Liver (tissue), 9 donors: ENCODE measurements around the gene TRAFD1. TPM values are rescaled to one million over a fixed set of nuclear protein-coding genes. Genes with fewer than 3 reads are reported as not detected.

ENCODE experiments used
- DNase-seq: peaks from one replicate; pipeline ENCODE4 v3.0.0-alpha.2; 2017; ENCODE audit warnings: low spot score
- H3K27ac ChIP-seq, 2 donors: one replicate each; pipeline ENCODE4 v1.7.0; 2013; ENCODE audit warnings: inconsistent platforms in 2 of 2, low read length in 2 of 2, control low read depth in 1 of 2, low read depth in 1 of 2, mild to moderate bottlenecking in 1 of 2
- H3K27me3 ChIP-seq, 4 donors: one replicate each; pipeline versions ENCODE4 v1.6.1 to v1.7.0; 2013; ENCODE audit warnings: low read length in 3 of 4, inconsistent platforms in 1 of 4, mild to moderate bottlenecking in 1 of 4, moderate library complexity in 1 of 4; ENCODE audit not compliant: control insufficient read depth in 4 of 4, insufficient read depth in 4 of 4
- H3K36me3 ChIP-seq, 4 donors: one replicate each; pipeline versions ENCODE4 v1.6.1 to v1.7.0; 2013; ENCODE audit warnings: low read length in 3 of 4, mild to moderate bottlenecking in 3 of 4, low read depth in 1 of 4, moderate library complexity in 1 of 4; ENCODE audit not compliant: control insufficient read depth in 4 of 4, insufficient read depth in 3 of 4
- H3K4me1 ChIP-seq, 4 donors: one replicate each; pipeline versions ENCODE4 v1.6.1 to v1.7.0; 2013; ENCODE audit warnings: low read length in 3 of 4, mild to moderate bottlenecking in 3 of 4, moderate library complexity in 1 of 4; ENCODE audit not compliant: control insufficient read depth in 4 of 4, insufficient read depth in 4 of 4
- H3K4me3 ChIP-seq, 3 donors: one replicate each; pipeline versions ENCODE4 v1.6.1 to v1.7.0; 2013; ENCODE audit warnings: low read length in 3 of 3, control low read depth in 1 of 3, low read depth in 1 of 3, mild to moderate bottlenecking in 1 of 3
- H3K9ac ChIP-seq, 2 donors: one replicate each; pipeline ENCODE4 v1.7.0; 2013; ENCODE audit warnings: low read length in 2 of 2, mild to moderate bottlenecking in 2 of 2, moderate library complexity in 2 of 2, control low read depth in 1 of 2, low read depth in 1 of 2
- H3K9me3 ChIP-seq, 4 donors: one replicate each; pipeline versions ENCODE4 v1.6.1 to v1.7.0; 2013; ENCODE audit warnings: low read length in 3 of 4; ENCODE audit not compliant: control insufficient read depth in 4 of 4
- ATF3 ChIP-seq: IDR thresholded peaks from 2 replicates; pipeline ENCODE4 v1.6.1; 2016; ENCODE audit warnings: antibody characterized with exemption
- FOXA1 ChIP-seq: IDR thresholded peaks from 2 replicates; pipeline ENCODE4 v1.6.1; 2016; ENCODE audit warnings: antibody characterized with exemption
- FOXA2 ChIP-seq: IDR thresholded peaks from 2 replicates; pipeline ENCODE4 v1.6.1; 2016; ENCODE audit warnings: antibody characterized with exemption
- GABPA ChIP-seq, 2 donors: IDR thresholded peaks in 1 of 2; conservative IDR thresholded peaks in 1 of 2; 2 replicates each; pipeline ENCODE4 v1.6.1; 2016; ENCODE audit warnings: antibody characterized with exemption in 2 of 2, mild to moderate bottlenecking in 1 of 2, moderate library complexity in 1 of 2
- HNF4A ChIP-seq, 2 donors: conservative IDR thresholded peaks; 2 replicates each; pipeline ENCODE4 v1.6.1; 2016; ENCODE audit warnings: antibody characterized with exemption in 2 of 2, mild to moderate bottlenecking in 2 of 2
- HNF4G ChIP-seq: IDR thresholded peaks from 2 replicates; pipeline ENCODE4 v1.6.1; 2016; ENCODE audit warnings: antibody characterized with exemption
- JUND ChIP-seq, 2 donors: IDR thresholded peaks; 2 replicates each; pipeline ENCODE4 v1.6.1; 2016; ENCODE audit warnings: antibody characterized with exemption in 2 of 2
- MAX ChIP-seq: IDR thresholded peaks from 2 replicates; pipeline ENCODE4 v1.6.1; 2016; ENCODE audit warnings: antibody characterized with exemption
- NR2F2 ChIP-seq: IDR thresholded peaks from 2 replicates; pipeline ENCODE4 v1.6.1; 2016; ENCODE audit warnings: antibody characterized with exemption
- RAD21 ChIP-seq, 2 donors: IDR thresholded peaks; 2 replicates each; pipeline ENCODE4 v1.6.1; 2016; ENCODE audit warnings: antibody characterized with exemption in 2 of 2, mild to moderate bottlenecking in 2 of 2
- REST ChIP-seq: IDR thresholded peaks from 2 replicates; pipeline ENCODE4 v1.6.1; 2016; ENCODE audit warnings: antibody characterized with exemption, mild to moderate bottlenecking
- RXRA ChIP-seq, 2 donors: IDR thresholded peaks; 2 replicates each; pipeline ENCODE4 v1.6.1; 2017 to 2018; ENCODE audit warnings: antibody characterized with exemption in 2 of 2, mild to moderate bottlenecking in 1 of 2
- SP1 ChIP-seq: IDR thresholded peaks from 2 replicates; pipeline ENCODE4 v1.6.1; 2018; ENCODE audit warnings: antibody characterized with exemption, mild to moderate bottlenecking
- TAF1 ChIP-seq: conservative IDR thresholded peaks from 2 replicates; pipeline ENCODE4 v1.6.1; 2016; ENCODE audit warnings: antibody characterized with exemption, mild to moderate bottlenecking
- YY1 ChIP-seq: IDR thresholded peaks from 2 replicates; pipeline ENCODE4 v1.6.1; 2016; ENCODE audit warnings: antibody characterized with exemption, mild to moderate bottlenecking
- WGBS: extraction: QIAGEN DNeasy Blood & Tissue Kit; methylation state at CpG from one replicate; pipeline ENCODE4 v1.1.7; 2013; 5-methylcytosine and 5-hydroxymethylcytosine counted together
- polyA plus RNA-seq, 2 donors: library from polyadenylated mRNA; stranded (reverse) in 1 of 2; unstranded in 1 of 2; fragments of 200-250 nt in 1 of 2; fragments of >200 nt in 1 of 2; fragmentation: Nextera tagmentation in 1 of 2; extraction: Ambion mirVana in 1 of 2; gene quantifications; one replicate each; pipeline versions ENCODE4 v1.2.1 to v1.2.3, GENCODE V29; 2013 to 2015
- total RNA-seq, 2 donors: library from RNA; depleted of rRNA; stranded (reverse); fragments of >200 nt; gene quantifications; one replicate each; pipeline ENCODE4 v1.2.3, GENCODE V29; 2014
- TF ChIP-seq, protein P1 (sequence below): fragments of 150-350 bp; IDR thresholded peaks from 2 replicates; pipeline ENCODE4 v1.5.1; 2017; ENCODE audit warnings: improper control_type of control experiment, low read depth, low read length; ENCODE audit not compliant: missing input control
- donor health status: healthy.
- donor health status: healthy.
- donor health status: healthy.
- donor health status: healthy.
- donor health status: healthy.

TRAFD1 gene
- total and polyA plus RNA-seq, 4 donors = 7.0 to 19.3 (median 13.2) TPM

DNA sequence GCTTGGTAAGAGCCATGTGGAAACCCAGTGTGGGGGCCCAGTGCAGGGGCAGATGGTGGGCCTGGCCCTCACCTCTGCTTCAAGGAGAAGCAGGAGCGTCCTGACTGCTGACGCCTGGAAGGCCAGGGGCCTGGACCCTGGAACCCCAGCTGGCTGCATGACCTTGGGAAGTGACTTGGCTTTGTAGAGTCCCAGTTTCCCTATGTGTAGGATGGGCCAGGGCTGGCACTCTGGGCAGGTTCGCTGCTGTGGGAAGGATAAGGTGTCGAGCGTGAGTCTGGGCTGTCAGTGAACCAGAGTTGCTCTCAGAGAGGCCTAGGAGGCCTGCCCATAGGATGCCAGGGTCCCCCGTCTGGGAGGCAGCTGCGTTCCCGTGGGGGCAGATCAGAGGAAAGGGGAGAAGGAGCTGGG is 43.2 kb downstream of the TRAFD1 start:
- WGBS = 95% methylated on average over 8 of the region's 8 CpGs
- Histone ChIP-seq H3K27ac (no peak overlapping the region), H3K4me1 (no peaks in the 10 kb centered on the region), H3K36me3 (peaks cover 6 to 52% (median 13%) of the 10 kb centered on the region in 4 donors), H3K9ac (no peak overlapping the region), H3K27me3 (no peaks in the 10 kb centered on the region), H3K9me3 (no peaks in the 10 kb centered on the region), H3K4me3 (no peak overlapping the region)
- TF ChIP-seq FOXA1 (no peak), FOXA2 (no peak), JUND (IDR thresholded peaks at IDR 0.05) (no peak), HNF4G (no peak), ATF3 (no peak), RAD21 (IDR thresholded peaks at IDR 0.05) (no peak), GABPA (IDR thresholded peaks at IDR 0.05 in 1 of 2, conservative IDR thresholded peaks at IDR 0.05 in 1 of 2) (no peak), SP1 (no peak), HNF4A (conservative IDR thresholded peaks at IDR 0.05) (no peak), REST (no peak), YY1 (no peak)
- TF ChIP-seq, protein P1, sequence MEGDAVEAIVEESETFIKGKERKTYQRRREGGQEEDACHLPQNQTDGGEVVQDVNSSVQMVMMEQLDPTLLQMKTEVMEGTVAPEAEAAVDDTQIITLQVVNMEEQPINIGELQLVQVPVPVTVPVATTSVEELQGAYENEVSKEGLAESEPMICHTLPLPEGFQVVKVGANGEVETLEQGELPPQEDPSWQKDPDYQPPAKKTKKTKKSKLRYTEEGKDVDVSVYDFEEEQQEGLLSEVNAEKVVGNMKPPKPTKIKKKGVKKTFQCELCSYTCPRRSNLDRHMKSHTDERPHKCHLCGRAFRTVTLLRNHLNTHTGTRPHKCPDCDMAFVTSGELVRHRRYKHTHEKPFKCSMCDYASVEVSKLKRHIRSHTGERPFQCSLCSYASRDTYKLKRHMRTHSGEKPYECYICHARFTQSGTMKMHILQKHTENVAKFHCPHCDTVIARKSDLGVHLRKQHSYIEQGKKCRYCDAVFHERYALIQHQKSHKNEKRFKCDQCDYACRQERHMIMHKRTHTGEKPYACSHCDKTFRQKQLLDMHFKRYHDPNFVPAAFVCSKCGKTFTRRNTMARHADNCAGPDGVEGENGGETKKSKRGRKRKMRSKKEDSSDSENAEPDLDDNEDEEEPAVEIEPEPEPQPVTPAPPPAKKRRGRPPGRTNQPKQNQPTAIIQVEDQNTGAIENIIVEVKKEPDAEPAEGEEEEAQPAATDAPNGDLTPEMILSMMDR = no peak
- no peak for DNase-seq

DNA sequence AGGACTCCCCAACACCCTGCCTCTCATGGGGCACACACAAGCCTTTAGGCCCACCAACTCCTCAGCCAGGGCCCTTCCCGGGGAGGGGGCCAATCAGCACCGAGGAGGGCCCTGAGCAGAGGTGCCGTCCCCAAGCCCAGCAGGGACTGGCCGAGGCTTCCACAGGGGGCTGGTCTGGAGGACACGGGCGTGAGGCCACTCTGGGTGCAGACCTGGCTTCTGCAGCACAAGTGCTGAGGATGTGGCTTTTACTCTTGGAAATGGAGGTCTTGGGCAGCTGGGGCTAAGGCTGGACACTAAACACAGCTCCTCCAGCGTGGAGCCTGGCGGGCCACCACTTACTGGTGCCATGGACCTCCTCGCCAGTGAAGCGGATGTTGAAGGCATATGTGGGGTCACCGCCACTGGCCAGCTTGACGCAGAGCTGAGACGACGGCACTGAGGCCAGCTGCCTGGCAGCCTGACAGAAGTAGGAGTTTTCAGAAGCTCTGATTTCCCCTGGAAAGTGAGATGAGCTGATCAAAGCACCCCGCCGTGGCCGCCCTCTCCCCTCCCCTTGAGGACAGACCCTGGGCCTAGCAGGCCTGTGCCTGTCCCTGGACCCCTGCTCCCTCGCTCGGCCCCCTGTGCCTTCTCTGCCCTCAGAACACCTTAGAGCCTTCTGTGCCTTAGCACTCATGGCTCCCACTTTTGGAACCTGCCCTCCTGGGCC is 44.0 kb downstream of the TRAFD1 start:
- H3K9ac ChIP-seq = no peak overlapping the region
- no peaks in the 10 kb centered on the region for H3K4me1 ChIP-seq
- peaks cover 6 to 56% (median 13%) of the 10 kb centered on the region in 4 donors for H3K36me3 ChIP-seq
- H3K4me3 ChIP-seq = no peak overlapping the region
- no peak overlapping the region for H3K27ac ChIP-seq
- H3K9me3 ChIP-seq = no peaks in the 10 kb centered on the region
- DNase-seq = no peak
- no peaks in the 10 kb centered on the region for H3K27me3 ChIP-seq
- 96% methylated on average over 19 of the region's 19 CpGs for WGBS
- TF ChIP-seq, protein P1 = no peak
- no peak for TF ChIP-seq SP1
- TF ChIP-seq HNF4A (conservative IDR thresholded peaks at IDR 0.05) = no peak
- no peak for TF ChIP-seq JUND (IDR thresholded peaks at IDR 0.05)
- no peak for TF ChIP-seq REST
- TF ChIP-seq RXRA (IDR thresholded peaks at IDR 0.05) = no peak
- no peak for TF ChIP-seq ATF3
- no peak for TF ChIP-seq TAF1
- no peak for TF ChIP-seq NR2F2
- no peak for TF ChIP-seq RAD21 (IDR thresholded peaks at IDR 0.05)
- no peak for TF ChIP-seq MAX
- TF ChIP-seq YY1 = no peak
- no peak for TF ChIP-seq FOXA1
- TF ChIP-seq HNF4G = no peak
